HFFc6 (cell line): ENCODE results near the gene GTF3A. TPM values are rescaled to one million over a fixed set of nuclear protein-coding genes. Genes with fewer than 3 reads are reported as not detected.
A peak's percentile ranks its signal among the peaks of the same experiment; 100 is the strongest.

Experiments used
- DNase-seq: peaks from one replicate; pipeline ENCODE4 v3.0.0-alpha.2; 2018
- H3K27ac Mint-ChIP-seq: 2 replicates; pipeline ENCODE4 v1.8.0; 2020; ENCODE audit warnings: mild to moderate bottlenecking, mixed read lengths
- H3K27me3 Mint-ChIP-seq: 2 replicates; pipeline ENCODE4 v1.8.0; 2021; ENCODE audit warnings: mild to moderate bottlenecking, moderate library complexity, mixed read lengths; ENCODE audit not compliant: insufficient read depth
- H3K36me3 Mint-ChIP-seq: 2 replicates; pipeline ENCODE4 v1.8.0; 2021; ENCODE audit warnings: low read depth, mixed read lengths
- H3K4me1 Mint-ChIP-seq: 2 replicates; pipeline ENCODE4 v1.8.0; 2020; ENCODE audit warnings: low read depth, mixed read lengths
- H3K4me3 Mint-ChIP-seq: 2 replicates; pipeline ENCODE4 v1.8.0; 2020; ENCODE audit warnings: mild to moderate bottlenecking, moderate library complexity, mixed read lengths
- H3K9me3 Mint-ChIP-seq: 2 replicates; pipeline ENCODE4 v1.8.0; 2020; ENCODE audit warnings: mild to moderate bottlenecking, mixed read lengths
- total RNA-seq, 6 experiments: library from RNA; stranded (reverse); fragmentation: NEBNext Ultra II Directional; extraction: Animal tissue kit (Norgen Biotek cat#: 25700); gene quantifications; 2 replicates in 1 of 6; 3 replicates in 5 of 6; pipeline ENCODE4 v1.2.3, GENCODE V29; 2021
- TF ChIP-seq, protein P1 (sequence below): fragments of 200-600 bp; sonication (generic); IDR thresholded peaks from 2 replicates; pipeline ENCODE4 v1.5.0; 2021; ENCODE audit warnings: antibody characterized with exemption, mild to moderate bottlenecking

Gene GTF3A
- total RNA-seq, 6 experiments from 2014 or later = 70.8 to 81.2 (median 75.0) TPM

DNA sequence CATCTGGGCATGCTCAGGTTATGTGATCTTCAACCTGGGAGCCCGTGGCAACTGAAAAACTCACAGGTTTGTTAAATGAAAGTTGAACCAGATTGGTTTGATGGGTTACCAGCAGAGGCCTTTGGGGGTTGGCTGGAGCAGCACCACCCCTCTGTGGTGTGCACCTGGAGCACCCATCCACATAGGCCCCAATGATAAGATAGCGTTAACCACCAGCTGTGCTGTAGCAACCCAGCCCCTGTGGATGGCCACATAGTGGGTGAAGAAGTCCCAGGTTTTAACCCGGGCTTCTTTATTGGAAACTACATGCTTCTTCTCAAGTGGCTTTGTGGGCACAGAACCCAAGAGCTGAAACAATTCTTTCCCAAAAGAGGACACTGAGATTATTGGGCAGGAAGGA, 48.5 kb downstream of the GTF3A start:
- Mint-ChIP-seq H3K4me1 (peaks cover 9% of the 10 kb centered on the region), H3K27me3 (peaks cover 38% of the 10 kb centered on the region), H3K27ac (no peak overlapping the region), H3K4me3 (no peak overlapping the region), H3K36me3 (no peaks in the 10 kb centered on the region), H3K9me3 (no peaks in the 10 kb centered on the region)
- no peak for DNase-seq
- TF ChIP-seq, protein P1, sequence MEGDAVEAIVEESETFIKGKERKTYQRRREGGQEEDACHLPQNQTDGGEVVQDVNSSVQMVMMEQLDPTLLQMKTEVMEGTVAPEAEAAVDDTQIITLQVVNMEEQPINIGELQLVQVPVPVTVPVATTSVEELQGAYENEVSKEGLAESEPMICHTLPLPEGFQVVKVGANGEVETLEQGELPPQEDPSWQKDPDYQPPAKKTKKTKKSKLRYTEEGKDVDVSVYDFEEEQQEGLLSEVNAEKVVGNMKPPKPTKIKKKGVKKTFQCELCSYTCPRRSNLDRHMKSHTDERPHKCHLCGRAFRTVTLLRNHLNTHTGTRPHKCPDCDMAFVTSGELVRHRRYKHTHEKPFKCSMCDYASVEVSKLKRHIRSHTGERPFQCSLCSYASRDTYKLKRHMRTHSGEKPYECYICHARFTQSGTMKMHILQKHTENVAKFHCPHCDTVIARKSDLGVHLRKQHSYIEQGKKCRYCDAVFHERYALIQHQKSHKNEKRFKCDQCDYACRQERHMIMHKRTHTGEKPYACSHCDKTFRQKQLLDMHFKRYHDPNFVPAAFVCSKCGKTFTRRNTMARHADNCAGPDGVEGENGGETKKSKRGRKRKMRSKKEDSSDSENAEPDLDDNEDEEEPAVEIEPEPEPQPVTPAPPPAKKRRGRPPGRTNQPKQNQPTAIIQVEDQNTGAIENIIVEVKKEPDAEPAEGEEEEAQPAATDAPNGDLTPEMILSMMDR = no peak

DNA sequence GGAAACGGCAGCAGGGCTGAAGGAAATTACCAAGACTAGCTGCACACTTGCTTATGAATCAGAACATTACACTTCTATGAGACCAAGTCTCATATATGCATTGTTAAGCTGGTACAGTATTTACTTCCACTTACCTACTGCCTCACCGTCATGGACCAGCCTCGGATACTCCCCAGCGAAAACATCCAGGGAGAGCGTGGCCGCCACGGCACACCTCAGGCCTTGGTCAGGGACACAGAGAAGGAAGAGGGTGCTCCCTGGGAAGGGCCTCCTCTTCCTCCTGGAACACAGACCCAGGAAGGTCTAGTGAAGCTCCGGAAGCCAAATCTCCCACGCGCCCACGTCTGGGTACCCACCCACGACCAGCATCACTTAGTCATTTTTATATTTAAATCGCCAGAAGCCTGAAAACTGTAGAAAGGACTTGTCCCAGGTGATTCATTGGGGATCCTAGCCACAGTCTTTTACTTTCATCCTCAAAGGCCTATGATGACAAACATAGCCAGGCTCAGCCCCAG, 50.4 kb downstream of the GTF3A start:
- H3K9me3 Mint-ChIP-seq = no peaks in the 10 kb centered on the region
- no peak overlapping the region for H3K27ac Mint-ChIP-seq
- H3K4me1 Mint-ChIP-seq = peaks cover 9% of the 10 kb centered on the region
- peaks cover 33% of the 10 kb centered on the region for H3K27me3 Mint-ChIP-seq
- TF ChIP-seq, protein P1 = no peak
- no peak for DNase-seq
- no peak overlapping the region for H3K4me3 Mint-ChIP-seq
- H3K36me3 Mint-ChIP-seq = no peaks in the 10 kb centered on the region

DNA sequence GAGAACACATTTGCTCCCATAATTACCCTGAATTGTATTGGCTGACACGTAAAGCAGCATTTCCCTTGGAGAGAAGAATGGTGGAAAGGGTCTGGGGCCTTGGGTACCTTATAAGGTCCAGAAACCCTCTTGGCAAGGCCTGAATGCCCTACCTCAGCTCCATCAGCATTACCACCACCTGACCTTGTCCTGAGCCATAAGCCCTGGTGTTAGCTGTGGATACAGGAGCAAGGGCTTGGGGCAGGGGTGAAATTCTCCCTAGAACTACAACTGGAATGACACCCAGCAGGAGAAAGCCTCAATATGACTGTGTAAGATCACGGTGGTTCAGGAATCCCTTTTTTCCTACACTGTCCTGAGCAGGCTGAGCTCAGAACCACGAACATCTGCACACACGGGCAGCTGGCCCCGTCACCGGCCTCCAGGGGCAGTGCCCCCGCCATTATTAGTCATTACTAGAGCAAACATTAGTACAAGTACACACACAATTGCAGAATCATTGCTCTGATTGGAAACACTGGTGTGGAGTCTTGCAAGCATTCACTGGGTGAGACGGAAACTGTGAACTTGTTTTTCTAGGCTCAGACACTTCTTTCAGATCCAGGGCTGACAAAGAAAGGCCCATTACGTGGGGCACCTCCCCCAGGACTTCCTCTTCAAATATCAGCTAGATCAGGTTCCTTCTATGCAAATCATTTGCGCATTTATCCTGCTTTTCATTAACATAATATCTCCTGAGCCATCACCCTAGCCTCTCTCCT, 52.7 kb downstream of the GTF3A start:
- peaks cover 9% of the 10 kb centered on the region for H3K4me1 Mint-ChIP-seq
- no peak overlapping the region for H3K4me3 Mint-ChIP-seq
- peaks cover 31% of the 10 kb centered on the region for H3K27me3 Mint-ChIP-seq
- no peaks in the 10 kb centered on the region; the same call in none of the 2 replicates for H3K9me3 Mint-ChIP-seq
- TF ChIP-seq, protein P1 = no peak; the same call in 1 of the 2 replicates
- DNase-seq = peak; percentile 29
- no peak overlapping the region for H3K27ac Mint-ChIP-seq
- H3K36me3 Mint-ChIP-seq = peaks cover 3% of the 10 kb centered on the region

DNA sequence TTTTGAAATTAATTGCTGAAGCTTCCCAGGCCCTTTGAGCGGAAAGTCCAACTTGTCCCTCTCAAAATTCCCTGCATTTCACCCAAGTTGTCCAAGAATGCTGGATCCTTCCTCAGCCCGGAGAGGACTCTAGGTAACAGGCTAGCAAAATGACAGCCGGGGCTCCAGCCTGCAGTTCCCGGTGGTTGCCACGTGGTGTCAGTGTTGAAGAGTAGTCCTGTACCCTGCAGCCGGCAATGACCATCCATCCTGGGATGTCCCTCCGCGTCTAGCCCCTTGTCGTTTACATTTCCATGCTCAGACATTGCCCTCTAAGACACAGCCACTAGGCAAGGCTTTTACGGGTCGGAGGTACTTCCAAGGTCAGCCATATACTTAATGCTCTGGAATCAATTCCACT, 57.3 kb downstream of the GTF3A start:
- Mint-ChIP-seq H3K27ac (no peak overlapping the region), H3K27me3 (peaks cover 25% of the 10 kb centered on the region), H3K9me3 (no peaks in the 10 kb centered on the region; the same call in none of the 2 replicates), H3K36me3 (peaks cover 7% of the 10 kb centered on the region), H3K4me1 (peaks cover 8% of the 10 kb centered on the region), H3K4me3 (no peak overlapping the region)
- TF ChIP-seq, protein P1 = peak; percentile 76
- DNase-seq = no peak

DNA sequence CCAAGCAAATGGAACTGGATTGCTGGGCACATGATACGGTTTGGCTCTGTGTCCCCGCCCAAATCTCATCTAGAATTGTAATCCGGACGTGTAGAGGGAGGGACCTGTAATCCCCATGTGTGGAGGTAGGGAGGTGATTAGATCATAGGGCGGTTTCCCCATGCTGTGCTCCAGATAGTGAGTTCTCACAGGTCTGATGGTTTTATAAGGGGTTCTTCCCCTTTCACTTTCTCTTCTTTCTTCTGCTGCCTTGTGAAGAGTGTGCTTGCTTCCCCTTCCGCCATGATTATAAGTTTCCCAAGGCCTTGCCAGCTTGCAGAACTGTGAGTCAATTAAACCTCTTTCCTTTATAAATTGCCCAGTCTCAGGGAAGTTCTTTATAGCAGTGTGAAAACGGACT, 58.6 kb downstream of the GTF3A start:
- no peak overlapping the region for H3K27ac Mint-ChIP-seq

More for the DNA sequence above, 58.6 kb downstream of the GTF3A start:
- H3K36me3 Mint-ChIP-seq = peaks cover 7% of the 10 kb centered on the region
- peaks cover 23% of the 10 kb centered on the region for H3K27me3 Mint-ChIP-seq
- no peaks in the 10 kb centered on the region; the same call in none of the 2 replicates for H3K9me3 Mint-ChIP-seq
- H3K4me3 Mint-ChIP-seq = no peak overlapping the region
- TF ChIP-seq, protein P1 = no peak
- no peaks in the 10 kb centered on the region for H3K4me1 Mint-ChIP-seq
- DNase-seq = no peak
